ENCODE measurements around the gene CSNK1G1.

DNA sequence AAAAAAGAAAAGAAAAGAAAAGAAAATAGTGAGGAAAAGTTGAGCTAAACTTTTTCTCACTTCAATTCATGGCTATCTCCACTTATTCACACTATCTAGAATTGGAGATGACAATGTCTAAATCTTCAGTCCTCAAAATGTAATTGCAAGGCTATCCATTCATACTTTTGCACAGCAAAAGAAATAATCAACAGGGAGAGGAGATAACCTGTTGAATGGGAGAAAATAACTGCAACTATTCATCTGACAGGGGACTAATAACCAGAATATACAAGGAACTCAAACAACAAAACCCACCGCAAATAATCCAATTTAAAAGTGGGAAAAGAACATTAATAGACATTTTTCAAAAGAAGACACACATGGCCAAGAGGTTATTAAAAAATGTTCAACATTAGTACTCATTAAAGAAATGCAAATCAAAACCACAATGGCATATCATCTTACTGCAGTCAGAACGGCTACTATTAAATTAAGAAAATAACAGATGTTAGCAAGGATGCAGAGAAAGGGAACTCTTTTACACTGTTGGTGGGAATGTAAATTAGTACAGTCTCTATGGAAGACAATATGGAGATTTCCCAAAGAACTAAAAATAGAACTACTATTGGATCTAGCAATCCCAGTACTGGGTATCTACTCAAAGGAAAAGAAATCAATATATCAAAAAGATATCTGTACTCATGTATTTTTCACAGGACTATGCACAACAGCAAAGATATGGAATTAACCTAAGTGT lies 119.6 kb downstream of the CSNK1G1 start:
- TF ChIP-seq, protein P1, sequence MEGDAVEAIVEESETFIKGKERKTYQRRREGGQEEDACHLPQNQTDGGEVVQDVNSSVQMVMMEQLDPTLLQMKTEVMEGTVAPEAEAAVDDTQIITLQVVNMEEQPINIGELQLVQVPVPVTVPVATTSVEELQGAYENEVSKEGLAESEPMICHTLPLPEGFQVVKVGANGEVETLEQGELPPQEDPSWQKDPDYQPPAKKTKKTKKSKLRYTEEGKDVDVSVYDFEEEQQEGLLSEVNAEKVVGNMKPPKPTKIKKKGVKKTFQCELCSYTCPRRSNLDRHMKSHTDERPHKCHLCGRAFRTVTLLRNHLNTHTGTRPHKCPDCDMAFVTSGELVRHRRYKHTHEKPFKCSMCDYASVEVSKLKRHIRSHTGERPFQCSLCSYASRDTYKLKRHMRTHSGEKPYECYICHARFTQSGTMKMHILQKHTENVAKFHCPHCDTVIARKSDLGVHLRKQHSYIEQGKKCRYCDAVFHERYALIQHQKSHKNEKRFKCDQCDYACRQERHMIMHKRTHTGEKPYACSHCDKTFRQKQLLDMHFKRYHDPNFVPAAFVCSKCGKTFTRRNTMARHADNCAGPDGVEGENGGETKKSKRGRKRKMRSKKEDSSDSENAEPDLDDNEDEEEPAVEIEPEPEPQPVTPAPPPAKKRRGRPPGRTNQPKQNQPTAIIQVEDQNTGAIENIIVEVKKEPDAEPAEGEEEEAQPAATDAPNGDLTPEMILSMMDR (IDR thresholded peaks at IDR 0.05), result no peak
- TF ChIP-seq POLR2A (IDR thresholded peaks at IDR 0.05), result no peak
- no peak for TF ChIP-seq POLR2AphosphoS5 (IDR thresholded peaks at IDR 0.05; ENCODE audit: insufficient read depth in 1 of 2, low read depth in 1 of 2)
